B cell (primary cell): ENCODE data around the gene FAM98A. TPM values are rescaled to one million over a fixed set of nuclear protein-coding genes. Genes with fewer than 3 reads are reported as not detected.

ENCODE experiments used
- ATAC-seq: fragments of 200-7000 bp; cut with Tn5 transposase; one replicate; pipeline ENCODE4 v1.10.0; 2021; ENCODE audit warnings: low read depth, mild to moderate bottlenecking, moderate number of reproducible peaks, moderate library complexity
- CTCF ChIA-PET: fragments of 350-600 bp; sonication (Branson Sonifier 250); formaldehyde crosslinking; loops from one replicate; lab custom pipeline; 2021; ENCODE audit warnings: antibody characterized with exemption, inconsistent platforms; lab: Charles Lee
- POLR2A ChIA-PET: fragments of 350-600 bp; sonication (Branson Sonifier 250); formaldehyde crosslinking; loops from one replicate; lab custom pipeline; 2021; ENCODE audit warnings: antibody characterized with exemption; lab: Charles Lee
- DNase-seq: peaks from one replicate; pipeline ENCODE4 v3.0.0; 2013
- H2AFZ ChIP-seq: 2 replicates; pipeline ENCODE4 v1.6.1; 2012; ENCODE audit warnings: mild to moderate bottlenecking, low read depth, low read length; ENCODE audit not compliant: insufficient read depth, poor library complexity, severe bottlenecking
- H3K27ac ChIP-seq, 2 donors: 1 replicate in 1 of 2; 2 replicates in 1 of 2; pipeline ENCODE4 v1.5.1; 2012 to 2013; ENCODE audit warnings: low read length in 2 of 2, mild to moderate bottlenecking in 2 of 2, moderate library complexity in 1 of 2
- H3K27me3 ChIP-seq, 4 experiments: fragments of 200-600 bp in 1 of 4; sonication (generic) in 1 of 4; replicated peaks in 1 of 4; 1 replicate in 2 of 4; 2 replicates in 2 of 4; pipeline versions ENCODE4 v1.6.1 to v1.7.0; 2013 to 2016; ENCODE audit warnings: low read length in 3 of 4, mild to moderate bottlenecking in 2 of 4, mixed read lengths in 1 of 4, moderate library complexity in 1 of 4; ENCODE audit not compliant: insufficient read depth in 4 of 4, control insufficient read depth in 3 of 4; ENCODE audit errors: control extremely low read depth in 1 of 4
- H3K36me3 ChIP-seq, 2 experiments: replicated peaks in 1 of 2; 1 replicate in 1 of 2; 2 replicates in 1 of 2; pipeline versions ENCODE4 v1.6.1 to v1.7.1; 2013; ENCODE audit warnings: low read length in 1 of 2; ENCODE audit not compliant: insufficient read depth in 2 of 2, control insufficient read depth in 1 of 2; ENCODE audit errors: control extremely low read depth in 1 of 2, extremely low read depth in 1 of 2
- H3K4me1 ChIP-seq, 2 donors: fragments of 200-600 bp in 1 of 2; sonication (generic) in 1 of 2; 1 replicate in 1 of 2; 2 replicates in 1 of 2; pipeline versions ENCODE4 v1.5.1 to v1.6.1; 2013 to 2017; ENCODE audit warnings: low read length in 2 of 2; ENCODE audit not compliant: control insufficient read depth in 2 of 2, insufficient read depth in 2 of 2
- H3K4me2 ChIP-seq: replicated peaks from 2 replicates; pipeline ENCODE3; 2012; ENCODE audit warnings: mild to moderate bottlenecking, low read depth, low read length; ENCODE audit not compliant: poor library complexity, severe bottlenecking
- H3K4me3 ChIP-seq, 5 experiments: fragments of 200-600 bp in 1 of 5; sonication (generic) in 1 of 5; 1 replicate in 3 of 5; 2 replicates in 2 of 5; pipeline versions ENCODE4 v1.5.1 to v1.7.0; 2011 to 2016; ENCODE audit warnings: low read length in 4 of 5, mild to moderate bottlenecking in 4 of 5, low read depth in 2 of 5, control low read depth in 1 of 5, moderate library complexity in 1 of 5; ENCODE audit not compliant: insufficient read depth in 1 of 5; ENCODE audit errors: control extremely low read depth in 1 of 5, extremely low read depth in 1 of 5
- H3K79me2 ChIP-seq: fragments of 200-600 bp; sonication (generic); one replicate; pipeline ENCODE4 v1.6.0; 2016; ENCODE audit warnings: low read length; ENCODE audit not compliant: control insufficient read depth, insufficient read depth
- H3K9ac ChIP-seq: fragments of 200-600 bp; sonication (generic); 2 replicates; pipeline ENCODE4 v1.6.1; 2017; ENCODE audit warnings: mild to moderate bottlenecking, low read length, moderate library complexity
- H3K9me3 ChIP-seq, 3 donors: one replicate each; pipeline versions ENCODE4 v1.6.1 to v1.7.1; 2013; ENCODE audit warnings: low read length in 2 of 3; ENCODE audit not compliant: control insufficient read depth in 2 of 3, insufficient read depth in 1 of 3; ENCODE audit errors: control extremely low read depth in 1 of 3
- H4K20me1 ChIP-seq: 2 replicates; pipeline ENCODE4 v1.6.0; 2012; ENCODE audit warnings: mild to moderate bottlenecking, low read length; ENCODE audit not compliant: insufficient read depth, control insufficient read depth, poor library complexity, severe bottlenecking
- H3K27ac Mint-ChIP-seq: one replicate; pipeline ENCODE4 v1.8.0; 2021; ENCODE audit warnings: mixed read lengths
- H3K27me3 Mint-ChIP-seq: one replicate; pipeline ENCODE4 v1.8.0; 2021; ENCODE audit warnings: mixed read lengths
- H3K4me1 Mint-ChIP-seq: one replicate; pipeline ENCODE4 v1.8.0; 2021; ENCODE audit warnings: mixed read lengths
- H3K4me3 Mint-ChIP-seq: one replicate; pipeline ENCODE4 v1.8.0; 2021; ENCODE audit warnings: mixed read lengths
- H3K9me3 Mint-ChIP-seq: one replicate; pipeline ENCODE4 v1.8.0; 2022; ENCODE audit warnings: mixed read lengths; ENCODE audit not compliant: insufficient read depth
- CTCF ChIP-seq: fragments of 200-600 bp; IDR thresholded peaks from one replicate; pipeline ENCODE4 v1.8.0; 2022; ENCODE audit warnings: antibody characterized with exemption, mild to moderate bottlenecking
- EZH2 ChIP-seq: IDR thresholded peaks from 2 replicates; pipeline ENCODE4 v1.6.1; 2012; ENCODE audit warnings: borderline replicate concordance, low read depth, mild to moderate bottlenecking, moderate library complexity, low read length; ENCODE audit not compliant: insufficient read depth, poor library complexity, severe bottlenecking
- WGBS: methylation state at CpG from one replicate; pipeline ENCODE4 v1.1.5; 2013; ENCODE audit warnings: missing lambda C conversion rate; ENCODE audit not compliant: insufficient coverage; 5-methylcytosine and 5-hydroxymethylcytosine counted together
- intact Hi-C: fragments of 100-400 bp; cut with micrococcal nuclease; formaldehyde crosslinking; loops from one replicate; pipeline ENCODE4 v1.10.0; 2022
- polyA plus RNA-seq: library from polyadenylated mRNA; depleted of rRNA; stranded (reverse); fragments of >200 nt; gene quantifications from 2 replicates; pipeline ENCODE4 v1.2.3, GENCODE V29; 2012
- total RNA-seq, 2 donors: library from RNA; stranded (reverse); fragments of 120-200 nt in 1 of 2; gene quantifications; 1 replicate in 1 of 2; 2 replicates in 1 of 2; pipeline versions ENCODE4 v1.2.3 to v1.2.4, GENCODE V29; 2013 to 2022

Gene FAM98A
- total and polyA plus RNA-seq, 2 donors (not counting 1 experiment from before 2014, with no cell fraction given): 8.1 to 32.1 TPM

GRCh38 chr2:33586766-33587165 lies 12.3 kb downstream of the FAM98A start:
- no peaks in the 10 kb centered on the region for H4K20me1 ChIP-seq
- Mint-ChIP-seq H3K27me3 (no peaks in the 10 kb centered on the region), H3K4me3 (no peak overlapping the region), H3K27ac (no peak overlapping the region), H3K9me3 (no peaks in the 10 kb centered on the region), H3K4me1 (peaks cover 15% of the 10 kb centered on the region)
- H3K27me3 ChIP-seq: no peaks in the 10 kb centered on the region
- no peak overlapping the region for H3K4me2 ChIP-seq
- H3K36me3 ChIP-seq: peaks cover 8 to 63% of the 10 kb centered on the region in 2 experiments
- intact Hi-C loops: no loop called here
- H3K9me3 ChIP-seq: no peaks in the 10 kb centered on the region
- H3K4me3 ChIP-seq: no peak overlapping the region
- no CpG with 5 or more reads among the region's 2 CpGs for WGBS
- POLR2A ChIA-PET: no interaction called here
- CTCF ChIA-PET: interaction anchor here (0.6 to 1.9 kb wide), 5 partner anchors 109 to 378 kb away, joined by 3 to 9 read pairs (median 3); partner anchors contain the start of gene RASGRP3
- H2AFZ ChIP-seq: no peak overlapping the region
- H3K27ac ChIP-seq: no peak overlapping the region
- no peak for ATAC-seq
- TF ChIP-seq CTCF: no peak
- no peak for TF ChIP-seq EZH2
- no peak for DNase-seq
- H3K9ac ChIP-seq: no peak overlapping the region
- H3K4me1 ChIP-seq: peaks cover 9 to 17% of the 10 kb centered on the region in 2 donors
- H3K79me2 ChIP-seq: no peaks in the 10 kb centered on the region

GRCh38 chr2:33583194-33583938 lies 15.7 kb downstream of the FAM98A start:
- Mint-ChIP-seq H3K27ac (peak overlapping the region; percentile 72), H3K27me3 (no peaks in the 10 kb centered on the region), H3K4me1 (peaks cover 17% of the 10 kb centered on the region), H3K4me3 (no peak overlapping the region), H3K9me3 (no peaks in the 10 kb centered on the region)
- no peaks in the 10 kb centered on the region for H4K20me1 ChIP-seq
- H3K27ac ChIP-seq: peak overlapping the region; percentile 31 to 81
- H3K36me3 ChIP-seq: peaks cover 9 to 41% of the 10 kb centered on the region in 2 experiments
- TF ChIP-seq CTCF (peak; percentile 98), EZH2 (no peak)
- peak overlapping the region in 1 of 5 experiments; percentile 2 for H3K4me3 ChIP-seq
- H3K9ac ChIP-seq: no peak overlapping the region
- peak; percentile 75 for DNase-seq
- ChIA-PET POLR2A (interaction anchor here (0.6 to 1.0 kb wide), 3 partner anchors 15 to 186 kb away, joined by 4 to 8 read pairs (median 5); partner anchors contain the start of genes FAM98A and RASGRP3), CTCF (interaction anchor here (0.6 to 3.4 kb wide), 49 partner anchors 10 to 1151 kb away, joined by 3 to 62 read pairs (median 3); partner anchors contain the start of genes FAM98A, RASGRP3 and TTC27)
- H3K9me3 ChIP-seq: no peaks in the 10 kb centered on the region
- ATAC-seq: peak; percentile 69
- WGBS: 67% methylated on average over 1 of the region's 2 CpGs
- intact Hi-C loops: loop anchor here (1.0 to 5.0 kb wide), 9 partner anchors 16 to 1029 kb away; partner anchors contain the start of genes FAM98A and LTBP1
- H3K27me3 ChIP-seq: no peaks in the 10 kb centered on the region
- H3K4me1 ChIP-seq: peaks cover 9 to 22% of the 10 kb centered on the region in 2 donors
- H2AFZ ChIP-seq: no peak overlapping the region
- H3K79me2 ChIP-seq: no peaks in the 10 kb centered on the region
- H3K4me2 ChIP-seq: peak overlapping the region; percentile 66
